Fibroblast of skin of left biceps (primary cell): ENCODE data around the gene CACNB2.
"Not testable (repeated sequence)": the region's sequence is repeated elsewhere in the genome, so short reads cannot be mapped to it uniquely, and the experiment has no call there.

Source experiments
- DNase-seq, 2 experiments: peaks; one replicate each; pipeline ENCODE4 v3.0.0-alpha.2; 2013; ENCODE audit warnings: low read depth in 2 of 2

The CACNB2 gene

DNA sequence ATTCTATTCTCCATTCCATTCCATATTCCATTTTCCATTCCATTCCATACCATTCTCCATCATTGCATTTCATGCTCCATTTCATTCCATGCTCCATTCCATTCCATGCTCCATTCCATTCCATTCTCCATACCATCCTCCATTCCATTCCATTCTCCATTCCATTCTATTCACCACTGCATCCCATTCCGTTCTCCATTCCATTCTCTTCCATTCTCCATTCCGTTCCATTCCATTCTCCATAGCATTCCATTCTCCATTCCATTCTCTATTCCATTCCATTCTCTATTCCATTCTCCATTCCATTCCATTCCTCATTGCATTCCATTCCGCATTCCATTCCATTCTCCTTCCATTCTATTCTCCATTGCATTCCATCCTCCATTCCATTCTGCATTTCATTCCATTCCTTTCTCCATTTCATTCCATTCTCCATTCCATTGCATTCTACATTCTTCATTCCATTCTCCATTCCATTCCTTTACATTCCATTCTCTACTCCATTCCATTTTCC, 427.2 kb downstream of the CACNB2 start:
- no peak for DNase-seq

DNA sequence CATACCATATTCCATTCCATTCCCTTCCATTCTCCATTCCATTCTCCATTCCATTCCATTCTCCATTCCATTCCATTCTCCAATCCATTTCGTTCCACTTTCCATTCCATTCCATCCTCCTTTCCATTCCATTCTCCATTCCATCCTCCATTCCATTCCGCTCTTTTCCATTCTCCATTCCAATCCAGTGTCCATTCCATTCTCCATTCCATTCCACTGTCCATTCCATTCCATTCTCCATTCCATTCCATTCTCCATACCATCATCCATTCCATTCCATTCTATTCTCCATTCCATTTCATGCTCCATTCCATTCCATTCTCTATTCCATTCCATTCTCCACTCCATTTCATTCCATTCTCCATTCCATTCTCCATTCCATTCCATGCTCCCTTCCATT, 430.2 kb downstream of the CACNB2 start:
- not testable (repeated sequence) for DNase-seq

DNA sequence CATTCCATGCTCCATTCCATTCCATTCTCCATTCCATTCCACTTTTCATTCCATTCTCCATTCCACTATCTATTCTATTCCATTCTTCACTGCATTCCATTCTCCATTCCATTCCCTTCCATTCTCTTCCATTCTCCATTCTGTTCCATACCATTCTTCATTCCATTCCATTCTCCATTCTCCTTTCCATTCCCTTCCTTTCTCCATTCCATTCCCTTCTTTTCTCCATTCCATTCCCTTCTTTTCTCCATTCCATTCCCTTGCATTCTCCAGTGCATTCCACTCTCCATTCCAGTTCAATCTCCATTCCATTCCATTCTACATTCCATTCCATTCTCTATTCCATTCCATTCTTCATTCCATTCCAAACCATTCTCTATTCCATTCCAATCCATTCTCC, 430.9 kb downstream of the CACNB2 start:
- no peak for DNase-seq

DNA sequence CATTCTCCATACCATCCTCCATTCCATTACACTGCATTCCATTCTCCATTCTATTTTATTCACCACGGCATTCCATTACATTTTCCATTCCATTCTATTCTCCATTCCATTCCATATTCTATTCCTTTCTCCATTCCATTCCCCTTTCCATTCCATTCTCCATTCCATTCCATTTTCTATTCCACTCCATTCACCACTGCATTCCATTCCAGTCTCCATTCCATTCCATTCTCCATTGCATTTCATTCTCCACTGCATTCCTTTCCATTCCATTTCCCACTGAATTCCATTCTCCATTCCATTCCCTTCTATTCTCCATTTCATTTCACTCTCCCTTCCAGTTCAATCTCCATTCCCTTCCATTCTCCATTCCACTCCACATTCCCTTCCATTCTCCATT, 431.6 kb downstream of the CACNB2 start:
- DNase-seq, result no peak

DNA sequence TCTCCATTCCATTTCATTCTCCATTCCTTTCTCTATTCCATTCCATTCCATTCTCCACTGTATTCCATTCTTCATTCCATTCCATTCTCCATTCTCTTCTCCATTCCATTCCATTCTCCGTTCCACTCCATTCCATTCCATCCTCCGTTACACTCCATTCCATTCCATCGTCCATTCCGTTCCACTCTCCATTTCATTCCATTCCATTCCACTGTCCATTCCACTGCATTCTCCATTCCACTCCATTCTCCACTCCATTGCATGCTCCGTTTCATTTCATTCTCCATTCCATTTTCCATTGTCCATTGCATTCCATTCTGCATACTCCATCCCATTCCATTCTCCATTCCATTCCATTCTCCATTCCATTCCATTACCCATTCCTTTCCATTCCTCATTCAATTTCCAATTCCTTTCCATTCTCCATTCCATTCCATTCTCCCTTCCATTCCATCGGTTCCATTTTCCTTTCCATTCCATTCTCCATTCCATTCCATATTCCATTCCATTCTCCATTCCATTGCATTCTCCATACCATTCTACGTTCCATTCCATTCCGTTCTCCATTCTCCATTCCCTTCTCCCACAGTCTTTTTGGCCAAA, 432.8 kb downstream of the CACNB2 start:
- no peak for DNase-seq

DNA sequence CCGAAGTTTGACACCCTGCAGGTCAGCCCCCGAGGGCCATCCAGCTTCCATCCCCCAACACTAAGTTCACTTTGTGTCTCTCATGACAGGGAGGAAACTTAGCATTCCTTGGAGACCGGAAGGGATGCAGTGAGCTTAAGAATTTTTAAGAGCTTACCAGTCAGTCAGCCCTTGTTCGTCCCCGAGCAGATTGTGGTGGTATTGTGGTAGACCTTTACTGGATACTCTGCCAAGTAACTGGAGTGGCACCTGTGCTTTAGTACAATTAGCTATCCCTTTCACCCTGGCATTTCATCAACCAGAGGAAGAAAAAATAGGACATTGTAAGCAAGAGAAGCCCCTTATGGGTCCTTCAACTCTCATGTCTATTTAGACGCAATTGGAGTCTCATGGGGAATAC, 436.4 kb downstream of the CACNB2 start:
- DNase-seq, result no peak

DNA sequence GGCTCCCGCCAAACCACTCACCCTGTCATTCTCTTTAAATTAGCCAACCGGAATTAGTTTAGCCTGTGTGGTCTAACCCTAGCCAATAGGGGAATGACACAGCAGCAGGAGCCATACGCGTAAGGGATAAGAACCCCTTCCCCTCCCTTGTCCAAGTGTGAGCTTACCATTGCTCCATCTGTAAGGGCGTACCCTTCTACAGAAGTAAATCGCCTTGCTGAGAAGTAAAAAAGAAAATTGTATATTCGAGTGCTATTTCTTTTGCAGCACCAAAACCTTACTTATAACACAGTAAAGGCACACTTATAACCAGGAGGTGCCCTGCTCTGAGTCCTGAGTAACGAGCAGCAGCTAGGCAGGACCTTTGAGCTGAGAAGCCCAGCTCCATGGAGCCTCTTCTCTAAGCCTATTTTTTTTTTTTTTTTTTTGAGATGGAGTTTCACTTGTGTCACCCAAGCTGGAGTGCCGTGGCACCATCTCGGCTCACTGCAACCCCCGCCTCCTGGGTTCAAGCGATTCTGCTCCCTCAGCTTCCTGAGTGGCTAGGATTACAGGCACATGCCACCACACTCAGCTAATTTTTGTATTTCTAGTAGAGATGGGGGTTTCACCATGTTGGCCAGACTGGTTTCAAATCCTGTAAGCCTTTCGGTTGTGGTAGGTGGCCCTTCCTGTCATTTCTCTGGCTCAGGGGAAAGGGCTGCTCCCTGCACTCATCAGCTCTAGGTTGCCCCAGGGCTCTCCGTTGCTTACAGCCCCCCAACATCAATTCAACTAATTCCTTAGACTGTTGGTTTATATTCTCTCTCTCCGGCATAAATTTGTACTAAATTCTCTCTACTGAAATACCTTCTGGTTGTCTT, 437.8 kb downstream of the CACNB2 start:
- DNase-seq, result no peak

DNA sequence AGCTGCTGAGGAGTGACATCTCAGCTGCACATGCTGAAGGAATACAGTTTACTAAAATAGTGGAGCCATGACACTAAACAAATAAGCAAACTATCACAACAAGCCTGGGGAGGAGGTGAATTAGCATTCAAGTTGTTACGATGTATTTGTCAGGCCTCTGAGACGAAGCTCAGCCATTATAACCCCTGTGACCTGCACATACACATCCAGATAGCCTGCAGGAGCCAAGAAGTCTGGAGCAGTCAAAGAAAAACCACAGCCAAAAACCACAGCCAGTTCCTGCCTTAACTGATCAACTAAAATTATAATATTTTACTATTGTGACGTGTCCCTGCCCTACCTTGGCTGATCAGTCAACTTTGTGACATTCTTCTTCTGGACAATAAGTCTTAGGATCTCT, 442.6 kb downstream of the CACNB2 start:
- DNase-seq, result no peak

DNA sequence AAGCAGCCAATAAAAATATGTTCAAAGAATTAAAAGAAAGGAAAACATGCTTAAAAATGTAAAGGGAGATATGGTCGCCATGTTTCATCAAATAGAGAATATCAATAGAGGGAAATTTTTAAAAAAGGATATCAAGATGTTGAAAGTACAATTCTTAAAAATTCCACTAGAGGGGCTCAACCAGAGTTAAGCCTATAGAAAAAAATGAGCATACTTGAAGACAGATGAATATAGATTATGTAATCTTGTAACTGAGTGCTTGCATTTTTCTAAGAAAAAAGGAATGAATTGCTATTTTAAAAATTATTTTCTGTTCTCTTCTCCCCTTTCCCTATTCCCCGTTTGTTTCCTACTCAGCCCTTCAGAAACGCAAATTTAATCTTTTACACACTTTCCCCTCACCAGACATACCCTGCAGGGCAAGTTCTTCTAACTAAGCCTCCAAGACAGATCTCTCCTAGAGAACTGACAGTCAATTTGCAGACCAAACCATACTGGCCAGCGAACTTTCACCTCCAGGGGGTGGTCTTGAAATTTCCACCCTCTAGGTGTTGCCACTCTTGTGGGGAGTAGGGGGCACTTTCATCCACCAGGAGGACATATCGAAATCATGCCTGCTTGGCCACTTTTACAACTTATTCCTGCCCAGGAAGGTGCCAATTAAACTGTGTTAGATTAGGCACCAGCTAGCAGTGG, 443.5 kb downstream of the CACNB2 start:
- DNase-seq, result no peak

DNA sequence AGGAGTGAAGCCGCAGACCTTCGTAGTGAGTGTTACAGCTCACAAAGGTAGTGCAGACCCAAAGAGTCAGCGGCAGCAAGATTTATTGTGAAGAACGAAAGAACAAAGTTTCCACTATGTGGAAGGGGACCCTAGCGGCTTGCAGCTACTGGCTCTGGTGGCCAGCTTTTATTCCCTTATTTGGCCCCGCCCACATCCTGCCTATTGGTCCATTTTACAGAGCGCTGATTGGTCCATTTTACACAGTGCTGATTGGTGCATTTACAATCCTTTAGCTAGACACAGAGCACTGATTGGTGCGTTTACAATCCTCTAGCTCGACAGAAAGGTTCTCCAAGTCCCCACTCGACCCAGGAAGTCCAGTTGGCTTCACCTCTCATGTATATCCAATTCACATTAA, 446.4 kb downstream of the CACNB2 start:
- not testable (repeated sequence) for DNase-seq

DNA sequence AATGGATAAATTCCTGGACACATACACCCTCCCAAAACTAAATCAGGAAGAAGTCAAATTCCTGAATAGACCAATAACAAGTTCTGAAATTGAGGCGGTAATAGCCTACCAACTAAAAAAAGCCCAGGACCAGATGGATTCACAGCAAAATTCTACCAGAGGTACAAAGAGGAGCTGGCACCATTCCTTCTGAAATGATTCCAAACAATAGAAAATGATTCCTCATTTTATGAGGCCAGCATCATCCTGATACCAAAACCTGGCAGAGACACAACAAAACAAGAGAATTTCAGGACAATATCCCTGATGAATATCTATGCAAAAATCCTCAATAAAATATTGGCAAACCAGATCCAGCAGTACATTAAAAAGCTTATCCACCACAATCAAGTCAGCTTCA, 450.9 kb downstream of the CACNB2 start:
- DNase-seq, result not testable (repeated sequence)
